CD14-positive monocyte (primary cell): Measurements from ENCODE around the gene NPRL2. TPM values are rescaled to one million over a fixed set of nuclear protein-coding genes. Genes with fewer than 3 reads are reported as not detected.

ENCODE experiments used
- DNase-seq, 3 donors: peaks; one replicate each; pipeline ENCODE4 v3.0.0-alpha.2; 2011 to 2022
- H2AFZ ChIP-seq: 2 replicates; pipeline ENCODE4 v1.6.0; 2012; ENCODE audit warnings: mild to moderate bottlenecking, low read depth, low read length, inconsistent platforms; ENCODE audit not compliant: insufficient read depth, poor library complexity, severe bottlenecking
- H3K27ac ChIP-seq, 2 donors: 1 replicate in 1 of 2; 2 replicates in 1 of 2; pipeline ENCODE4 v1.5.1; 2012 to 2013; ENCODE audit warnings: low read length in 2 of 2, control low read depth in 1 of 2, inconsistent platforms in 1 of 2, low read depth in 1 of 2, mild to moderate bottlenecking in 1 of 2
- H3K27me3 ChIP-seq, 2 donors: one replicate each; pipeline versions ENCODE4 v1.6.0 to v1.6.1; 2011 to 2013; ENCODE audit warnings: low read length in 2 of 2; ENCODE audit not compliant: control insufficient read depth in 2 of 2, insufficient read depth in 2 of 2
- H3K36me3 ChIP-seq, 2 donors: replicated peaks in 1 of 2; 1 replicate in 1 of 2; 2 replicates in 1 of 2; pipeline versions ENCODE4 v1.5.1 to v1.6.1; 2012 to 2013; ENCODE audit warnings: low read length in 2 of 2, control low read depth in 1 of 2, inconsistent platforms in 1 of 2, mild to moderate bottlenecking in 1 of 2; ENCODE audit not compliant: insufficient read depth in 2 of 2, control insufficient read depth in 1 of 2
- H3K4me1 ChIP-seq, 2 donors: 1 replicate in 1 of 2; 2 replicates in 1 of 2; pipeline versions ENCODE4 v1.5.1 to v1.6.1; 2012 to 2013; ENCODE audit warnings: low read length in 2 of 2, control low read depth in 1 of 2, inconsistent platforms in 1 of 2, mild to moderate bottlenecking in 1 of 2, moderate library complexity in 1 of 2; ENCODE audit not compliant: insufficient read depth in 2 of 2, control insufficient read depth in 1 of 2
- H3K4me2 ChIP-seq: replicated peaks from 2 replicates; pipeline ENCODE3; 2012; ENCODE audit warnings: low read length, moderate library complexity, mild to moderate bottlenecking; ENCODE audit not compliant: poor library complexity, severe bottlenecking; ENCODE audit errors: extremely low read depth
- H3K4me3 ChIP-seq, 3 experiments: fragments of 200-600 bp in 1 of 3; sonication (generic) in 1 of 3; replicated peaks in 1 of 3; 1 replicate in 2 of 3; 2 replicates in 1 of 3; pipeline ENCODE4 v1.5.1; 2011 to 2013; ENCODE audit warnings: low read length in 3 of 3, mild to moderate bottlenecking in 3 of 3, control low read depth in 2 of 3, low read depth in 2 of 3, inconsistent platforms in 1 of 3, moderate library complexity in 1 of 3
- H3K79me2 ChIP-seq: 2 replicates; pipeline ENCODE4 v1.6.0; 2012; ENCODE audit warnings: mild to moderate bottlenecking, control low read depth, inconsistent platforms, low read length, moderate library complexity; ENCODE audit not compliant: insufficient read depth
- H3K9ac ChIP-seq: 2 replicates; pipeline ENCODE4 v1.6.0; 2017; ENCODE audit warnings: low read length, mild to moderate bottlenecking; ENCODE audit not compliant: insufficient read depth, poor library complexity, severe bottlenecking
- H3K9me3 ChIP-seq, 2 donors: replicated peaks in 1 of 2; 1 replicate in 1 of 2; 2 replicates in 1 of 2; pipeline versions ENCODE4 v1.5.1 to v1.6.1; 2012 to 2013; ENCODE audit warnings: low read length in 2 of 2, control low read depth in 1 of 2; ENCODE audit not compliant: control insufficient read depth in 1 of 2, insufficient read depth in 1 of 2
- H4K20me1 ChIP-seq: 2 replicates; pipeline ENCODE4 v1.6.0; 2012; ENCODE audit warnings: mild to moderate bottlenecking, low read length, control low read depth, moderate library complexity; ENCODE audit not compliant: insufficient read depth
- H3K27ac Mint-ChIP-seq, 7 donors: one replicate each; pipeline ENCODE4 v1.8.0; 2020; ENCODE audit warnings: mild to moderate bottlenecking in 7 of 7, mixed read lengths in 7 of 7, moderate library complexity in 6 of 7, inconsistent platforms in 2 of 7
- H3K27me3 Mint-ChIP-seq, 3 donors: one replicate each; pipeline ENCODE4 v1.8.0; 2021 to 2022; ENCODE audit warnings: low read depth in 3 of 3, mild to moderate bottlenecking in 3 of 3, mixed read lengths in 3 of 3, moderate library complexity in 3 of 3, inconsistent platforms in 1 of 3
- H3K36me3 Mint-ChIP-seq, 2 donors: one replicate each; pipeline ENCODE4 v1.8.0; 2020; ENCODE audit warnings: mixed read lengths in 2 of 2, inconsistent platforms in 1 of 2, mild to moderate bottlenecking in 1 of 2
- H3K4me1 Mint-ChIP-seq: one replicate; pipeline ENCODE4 v1.8.0; 2020; ENCODE audit warnings: mild to moderate bottlenecking, mixed read lengths
- H3K4me3 Mint-ChIP-seq, 2 donors: one replicate each; pipeline ENCODE4 v1.8.0; 2020; ENCODE audit warnings: mild to moderate bottlenecking in 2 of 2, mixed read lengths in 2 of 2, moderate library complexity in 1 of 2
- H3K9me3 Mint-ChIP-seq, 7 donors: one replicate each; pipeline ENCODE4 v1.8.0; 2020 to 2022; ENCODE audit warnings: mixed read lengths in 7 of 7, mild to moderate bottlenecking in 6 of 7, moderate library complexity in 6 of 7, inconsistent platforms in 2 of 7
- WGBS: methylation state at CpG from one replicate; pipeline ENCODE4 v1.1.5; 2013; ENCODE audit warnings: missing lambda C conversion rate; ENCODE audit not compliant: insufficient coverage; 5-methylcytosine and 5-hydroxymethylcytosine counted together
- intact Hi-C, 2 donors: fragments of 100-400 bp; cut with micrococcal nuclease; formaldehyde crosslinking; loops; one replicate each; pipeline versions ENCODE4 v1.15.0 to v1.15.1; 2023
- polyA plus RNA-seq, 3 donors: library from polyadenylated mRNA; depleted of rRNA in 1 of 3; unstranded in 2 of 3; stranded (reverse) in 1 of 3; fragments of 300-500 nt in 2 of 3; fragments of >200 nt in 1 of 3; fragmentation: Illumina TruSeq in 2 of 3; gene quantifications; 1 replicate in 2 of 3; 2 replicates in 1 of 3; pipeline ENCODE4 v1.2.3, GENCODE V29; 2012 to 2021
- TF ChIP-seq, protein P1 (sequence below): fragments of 200-600 bp; IDR thresholded peaks from one replicate; pipeline ENCODE4 v1.8.0; 2022; ENCODE audit warnings: antibody characterized with exemption, mild to moderate bottlenecking

Gene NPRL2
- polyA plus RNA-seq, 3 donors: 20.9 to 37.9 (median 23.5) TPM

DNA sequence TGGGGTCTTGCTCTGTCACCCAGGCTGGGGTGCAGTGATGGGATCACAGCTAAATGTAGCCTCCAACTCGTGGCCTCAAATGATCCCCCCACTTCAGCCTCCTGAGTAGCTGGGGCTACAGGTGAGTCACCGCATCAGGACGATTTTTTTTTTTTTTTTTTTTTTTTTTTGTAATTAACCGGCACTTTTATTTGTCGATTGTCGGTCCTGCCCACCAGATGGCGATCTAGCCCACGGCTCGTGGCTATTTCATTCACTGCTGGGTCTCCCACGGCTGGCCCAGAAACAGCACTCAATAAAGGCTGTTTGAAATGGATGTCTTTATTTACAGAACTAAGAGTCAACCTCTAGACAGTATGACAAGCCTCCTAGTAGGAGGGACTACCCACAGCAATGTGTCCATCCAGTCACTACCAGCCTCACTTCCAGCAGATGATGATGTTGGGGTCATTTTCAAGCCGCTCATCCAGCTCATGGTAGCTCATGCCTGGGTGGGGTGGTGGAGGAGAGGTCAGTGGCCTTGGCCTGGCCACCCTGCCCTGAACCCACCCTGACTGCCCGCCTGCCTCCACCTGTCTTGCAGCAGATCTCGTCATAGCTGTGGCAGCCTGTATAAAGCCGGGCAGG is 3.3 kb downstream of the NPRL2 start:
- no peak overlapping the region for H3K4me3 Mint-ChIP-seq
- intact Hi-C loops: loop anchor here (2.0 to 5.0 kb wide), 2 partner anchors 200 to 202 kb away; no protein-coding TSS in a partner anchor
- peaks cover 9 to 16% of the 10 kb centered on the region in 2 donors for H3K36me3 ChIP-seq
- no peak overlapping the region for H3K4me3 ChIP-seq
- H3K9me3 Mint-ChIP-seq: no peaks in the 10 kb centered on the region
- H3K36me3 Mint-ChIP-seq: peaks cover 20 to 22% of the 10 kb centered on the region in 2 donors
- H3K4me1 Mint-ChIP-seq: peaks cover 73% of the 10 kb centered on the region
- DNase-seq: peak; percentile 71 to 81 (median 79)
- H3K79me2 ChIP-seq: peaks cover 40% of the 10 kb centered on the region
- TF ChIP-seq, protein P1, sequence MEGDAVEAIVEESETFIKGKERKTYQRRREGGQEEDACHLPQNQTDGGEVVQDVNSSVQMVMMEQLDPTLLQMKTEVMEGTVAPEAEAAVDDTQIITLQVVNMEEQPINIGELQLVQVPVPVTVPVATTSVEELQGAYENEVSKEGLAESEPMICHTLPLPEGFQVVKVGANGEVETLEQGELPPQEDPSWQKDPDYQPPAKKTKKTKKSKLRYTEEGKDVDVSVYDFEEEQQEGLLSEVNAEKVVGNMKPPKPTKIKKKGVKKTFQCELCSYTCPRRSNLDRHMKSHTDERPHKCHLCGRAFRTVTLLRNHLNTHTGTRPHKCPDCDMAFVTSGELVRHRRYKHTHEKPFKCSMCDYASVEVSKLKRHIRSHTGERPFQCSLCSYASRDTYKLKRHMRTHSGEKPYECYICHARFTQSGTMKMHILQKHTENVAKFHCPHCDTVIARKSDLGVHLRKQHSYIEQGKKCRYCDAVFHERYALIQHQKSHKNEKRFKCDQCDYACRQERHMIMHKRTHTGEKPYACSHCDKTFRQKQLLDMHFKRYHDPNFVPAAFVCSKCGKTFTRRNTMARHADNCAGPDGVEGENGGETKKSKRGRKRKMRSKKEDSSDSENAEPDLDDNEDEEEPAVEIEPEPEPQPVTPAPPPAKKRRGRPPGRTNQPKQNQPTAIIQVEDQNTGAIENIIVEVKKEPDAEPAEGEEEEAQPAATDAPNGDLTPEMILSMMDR: peak; percentile 72
- H2AFZ ChIP-seq: no peak overlapping the region
- no peaks in the 10 kb centered on the region for H3K9me3 ChIP-seq
- no peaks in the 10 kb centered on the region for H3K27me3 Mint-ChIP-seq
- H3K4me1 ChIP-seq: peaks cover 54 to 75% of the 10 kb centered on the region in 2 donors
- H3K27ac Mint-ChIP-seq: peak overlapping the region in 2 of 7 donors; percentile 65 to 80
- H3K27me3 ChIP-seq: no peaks in the 10 kb centered on the region
- no peak overlapping the region for H3K9ac ChIP-seq
- H3K4me2 ChIP-seq: no peak overlapping the region
- H4K20me1 ChIP-seq: peaks cover 30% of the 10 kb centered on the region
- 100% methylated on average over 3 of the region's 14 CpGs for WGBS
- H3K27ac ChIP-seq: no peak overlapping the region

DNA sequence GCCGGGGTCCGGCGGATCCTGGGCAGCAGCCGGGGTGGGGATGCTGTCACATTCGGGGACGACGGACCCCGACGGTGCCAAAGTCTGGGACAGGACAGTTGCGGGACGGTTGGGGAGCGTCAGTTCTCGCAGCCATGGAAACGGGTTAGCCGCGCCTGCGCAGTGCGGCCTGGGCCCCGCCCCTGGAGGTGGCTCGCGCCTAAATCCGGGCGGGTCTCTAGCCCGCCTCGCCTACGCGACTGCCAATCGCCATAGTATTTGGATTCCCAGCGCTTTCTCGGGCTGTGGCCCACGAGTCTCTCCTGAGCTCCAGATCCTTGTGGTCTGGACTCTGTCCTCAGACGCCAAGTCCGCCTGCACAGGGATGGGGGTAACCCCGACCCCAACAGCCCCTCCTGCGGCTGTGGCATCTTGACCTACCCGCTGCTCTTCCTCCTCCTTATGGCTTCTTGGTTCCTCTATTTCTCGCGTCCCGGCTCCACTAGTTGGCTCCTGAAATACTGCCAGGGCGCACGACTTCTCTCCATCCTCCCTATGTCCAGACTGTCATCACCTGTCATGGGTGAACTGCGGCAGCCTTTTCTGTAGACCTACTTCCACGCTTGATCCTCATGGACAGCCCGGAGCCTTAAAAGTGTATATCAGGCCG is 4.9 kb downstream of the NPRL2 start, which contains the start of gene ZMYND10:
TSS of gene ZMYND10 (minus strand) at position 147 of the 649 bp plus-strand sequence. CDS start 153 bp downstream, outside the sequence.
- H3K36me3 ChIP-seq: peaks cover 9 to 16% of the 10 kb centered on the region in 2 donors
- H3K4me1 Mint-ChIP-seq: peaks cover 79% of the 10 kb centered on the region
- H4K20me1 ChIP-seq: peaks cover 15% of the 10 kb centered on the region
- no peak within 1 kb of the TSS for H3K27ac ChIP-seq
- H3K4me1 ChIP-seq: peaks cover 59 to 79% of the 10 kb centered on the region in 2 donors
- WGBS: 7% methylated on average over 45 of the region's 45 CpGs
- H3K4me2 ChIP-seq: peak within 1 kb of the TSS; percentile 83
- TF ChIP-seq, protein P1: no peak
- H3K9me3 ChIP-seq: no peaks in the 10 kb centered on the region
- peak within 1 kb of the TSS; percentile 70 to 89 (median 82) for H3K27ac Mint-ChIP-seq
- peak within 1 kb of the TSS; percentile 26 to 70 (median 42) for H3K4me3 ChIP-seq
- DNase-seq: peak; percentile 64 to 72 (median 70)
- H2AFZ ChIP-seq: peak within 1 kb of the TSS; percentile 67
- no peaks in the 10 kb centered on the region for H3K9me3 Mint-ChIP-seq
- no peaks in the 10 kb centered on the region for H3K27me3 Mint-ChIP-seq
- intact Hi-C loops: loop anchor here (2.0 to 5.0 kb wide), 2 partner anchors 202 to 203 kb away; no protein-coding TSS in a partner anchor
- no peak within 1 kb of the TSS for H3K9ac ChIP-seq
- H3K36me3 Mint-ChIP-seq: peaks cover 17 to 18% of the 10 kb centered on the region in 2 donors
- no peaks in the 10 kb centered on the region for H3K27me3 ChIP-seq
- peaks cover 43% of the 10 kb centered on the region for H3K79me2 ChIP-seq
- H3K4me3 Mint-ChIP-seq: peak within 1 kb of the TSS; percentile 80 to 90
